Loucy (cell line): ENCODE results near the gene PLA2G2C.
A peak's percentile ranks its signal among the peaks of the same experiment; 100 is the strongest.

ENCODE experiments used
- H2AFZ ChIP-seq: fragments of 200-600 bp; sonication (generic); 2 replicates; pipeline ENCODE4 v1.6.0; 2016; ENCODE audit warnings: antibody characterized with exemption, mild to moderate bottlenecking, low read length, moderate library complexity
- H3F3A ChIP-seq: fragments of 200-600 bp; 2 replicates; pipeline ENCODE4 v1.6.0; 2016; ENCODE audit warnings: antibody characterized with exemption, low read depth, mild to moderate bottlenecking
- H3K27me3 ChIP-seq: fragments of 200-600 bp; sonication (generic); 2 replicates; pipeline ENCODE4 v1.6.1; 2014; ENCODE audit warnings: low read length, mild to moderate bottlenecking; ENCODE audit not compliant: insufficient read depth, poor library complexity, severe bottlenecking
- H3K36me3 ChIP-seq: fragments of 200-600 bp; sonication (generic); 2 replicates; pipeline ENCODE4 v1.6.1; 2016; ENCODE audit warnings: low read length; ENCODE audit not compliant: insufficient read depth
- H3K4me1 ChIP-seq: fragments of 200-600 bp; sonication (generic); 2 replicates; pipeline ENCODE4 v1.5.1; 2014; ENCODE audit warnings: low read length, mild to moderate bottlenecking; ENCODE audit not compliant: insufficient read depth, poor library complexity, severe bottlenecking
- H3K4me2 ChIP-seq: fragments of 200-600 bp; sonication (generic); 2 replicates; pipeline ENCODE4 v1.6.0; 2014; ENCODE audit warnings: antibody characterized with exemption, low read length, low read depth, mild to moderate bottlenecking; ENCODE audit not compliant: poor library complexity, severe bottlenecking
- H3K4me3 ChIP-seq: fragments of 200-600 bp; sonication (generic); 2 replicates; pipeline ENCODE4 v1.5.1; 2014; ENCODE audit warnings: low read length, mild to moderate bottlenecking, mixed read lengths; ENCODE audit not compliant: poor library complexity, severe bottlenecking
- H3K79me2 ChIP-seq: fragments of 200-600 bp; sonication (generic); 2 replicates; pipeline ENCODE4 v1.6.1; 2014; ENCODE audit warnings: low read length; ENCODE audit not compliant: insufficient read depth
- H3K9ac ChIP-seq: fragments of 200-600 bp; sonication (generic); 2 replicates; pipeline ENCODE4 v1.6.0; 2014; ENCODE audit warnings: mild to moderate bottlenecking, low read depth, low read length, moderate library complexity; ENCODE audit not compliant: poor library complexity, severe bottlenecking
- H3K9me2 ChIP-seq: fragments of 200-600 bp; sonication (generic); replicated peaks from 2 replicates; pipeline ENCODE4 v1.6.1; 2016; ENCODE audit warnings: low read depth, low read length, mixed read lengths
- H3K9me3 ChIP-seq: fragments of 200-600 bp; sonication (generic); 2 replicates; pipeline ENCODE4 v1.6.1; 2014; ENCODE audit warnings: mild to moderate bottlenecking, antibody characterized with exemption, low read length, low read depth; ENCODE audit not compliant: insufficient read depth
- H4K20me1 ChIP-seq: fragments of 200-600 bp; sonication (generic); 2 replicates; pipeline ENCODE4 v1.6.0; 2014; ENCODE audit warnings: antibody characterized with exemption, low read length, mild to moderate bottlenecking; ENCODE audit not compliant: insufficient read depth, poor library complexity, severe bottlenecking
- EZH2phosphoT487 ChIP-seq: fragments of 200-600 bp; IDR thresholded peaks from 2 replicates; pipeline ENCODE4 v1.6.1; 2018; ENCODE audit warnings: antibody characterized with exemption, mild to moderate bottlenecking, moderate library complexity, borderline replicate concordance
- TF ChIP-seq, protein P1 (sequence below): fragments of 200-600 bp; sonication (generic); conservative IDR thresholded peaks from 2 replicates; pipeline ENCODE4 v1.5.1; 2014; ENCODE audit warnings: mild to moderate bottlenecking, antibody characterized with exemption, low read length

The PLA2G2C gene

DNA sequence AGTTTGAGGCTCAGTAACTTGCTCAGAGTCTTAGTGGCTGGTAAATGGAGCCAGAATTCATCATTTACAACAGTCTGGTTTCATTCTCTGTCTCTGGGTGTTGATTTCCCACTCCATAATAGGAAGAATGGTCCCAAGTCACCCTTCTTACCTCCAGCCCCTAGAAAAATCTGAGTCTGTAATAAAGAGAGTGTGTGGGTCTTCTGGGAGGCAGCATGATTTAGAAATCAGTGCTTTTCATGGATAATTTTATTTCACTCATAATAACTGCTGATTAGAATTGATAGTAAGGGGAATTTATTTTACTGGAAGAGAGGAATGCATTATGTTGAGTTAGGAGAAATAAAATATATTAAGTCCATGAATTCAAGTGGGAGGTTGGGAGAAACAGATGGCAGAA lies 69.1 kb downstream of the PLA2G2C start:
- no peaks in the 10 kb centered on the region for H3K36me3 ChIP-seq
- H3K9ac ChIP-seq, result no peak overlapping the region
- no peak overlapping the region for H2AFZ ChIP-seq
- no peaks in the 10 kb centered on the region for H3K79me2 ChIP-seq
- H3F3A ChIP-seq, result no peaks in the 10 kb centered on the region
- no peaks in the 10 kb centered on the region for H3K27me3 ChIP-seq
- H3K4me1 ChIP-seq, result no peaks in the 10 kb centered on the region
- no peak overlapping the region for H3K4me2 ChIP-seq
- H3K9me2 ChIP-seq, result no peaks in the 10 kb centered on the region
- no peaks in the 10 kb centered on the region for H4K20me1 ChIP-seq
- H3K9me3 ChIP-seq, result no peaks in the 10 kb centered on the region
- TF ChIP-seq EZH2phosphoT487, result no peak
- TF ChIP-seq, protein P1, sequence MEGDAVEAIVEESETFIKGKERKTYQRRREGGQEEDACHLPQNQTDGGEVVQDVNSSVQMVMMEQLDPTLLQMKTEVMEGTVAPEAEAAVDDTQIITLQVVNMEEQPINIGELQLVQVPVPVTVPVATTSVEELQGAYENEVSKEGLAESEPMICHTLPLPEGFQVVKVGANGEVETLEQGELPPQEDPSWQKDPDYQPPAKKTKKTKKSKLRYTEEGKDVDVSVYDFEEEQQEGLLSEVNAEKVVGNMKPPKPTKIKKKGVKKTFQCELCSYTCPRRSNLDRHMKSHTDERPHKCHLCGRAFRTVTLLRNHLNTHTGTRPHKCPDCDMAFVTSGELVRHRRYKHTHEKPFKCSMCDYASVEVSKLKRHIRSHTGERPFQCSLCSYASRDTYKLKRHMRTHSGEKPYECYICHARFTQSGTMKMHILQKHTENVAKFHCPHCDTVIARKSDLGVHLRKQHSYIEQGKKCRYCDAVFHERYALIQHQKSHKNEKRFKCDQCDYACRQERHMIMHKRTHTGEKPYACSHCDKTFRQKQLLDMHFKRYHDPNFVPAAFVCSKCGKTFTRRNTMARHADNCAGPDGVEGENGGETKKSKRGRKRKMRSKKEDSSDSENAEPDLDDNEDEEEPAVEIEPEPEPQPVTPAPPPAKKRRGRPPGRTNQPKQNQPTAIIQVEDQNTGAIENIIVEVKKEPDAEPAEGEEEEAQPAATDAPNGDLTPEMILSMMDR, result no peak
- H3K4me3 ChIP-seq, result no peak overlapping the region

DNA sequence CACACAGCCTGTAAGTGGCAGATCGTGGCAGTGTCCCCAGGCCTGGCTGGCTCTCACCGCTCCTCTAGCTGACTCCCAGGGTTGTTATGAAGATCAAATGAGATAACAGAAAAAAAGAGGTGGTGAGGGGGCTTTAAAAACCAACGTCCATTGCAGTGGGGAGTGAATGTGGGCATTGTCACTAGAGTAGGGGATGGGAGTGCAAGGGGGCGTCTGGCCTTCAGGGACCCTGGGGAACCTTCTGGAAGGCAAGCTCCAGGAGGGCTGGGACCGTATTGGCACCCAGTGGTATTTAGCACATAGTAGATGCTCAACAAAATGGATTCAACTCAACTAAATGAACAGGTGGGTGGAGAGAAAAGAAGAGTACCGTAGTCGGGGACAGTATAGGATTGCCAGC lies 70.4 kb downstream of the PLA2G2C start:
- Histone ChIP-seq H3K79me2 (no peaks in the 10 kb centered on the region), H3K36me3 (no peaks in the 10 kb centered on the region), H3K4me2 (no peak overlapping the region), H3K9me3 (no peaks in the 10 kb centered on the region), H4K20me1 (no peaks in the 10 kb centered on the region), H2AFZ (no peak overlapping the region), H3K4me1 (no peaks in the 10 kb centered on the region), H3K4me3 (no peak overlapping the region), H3K9me2 (no peaks in the 10 kb centered on the region), H3K9ac (no peak overlapping the region), H3F3A (no peaks in the 10 kb centered on the region), H3K27me3 (no peaks in the 10 kb centered on the region)
- TF ChIP-seq, protein P1, result no peak
- TF ChIP-seq EZH2phosphoT487, result no peak

DNA sequence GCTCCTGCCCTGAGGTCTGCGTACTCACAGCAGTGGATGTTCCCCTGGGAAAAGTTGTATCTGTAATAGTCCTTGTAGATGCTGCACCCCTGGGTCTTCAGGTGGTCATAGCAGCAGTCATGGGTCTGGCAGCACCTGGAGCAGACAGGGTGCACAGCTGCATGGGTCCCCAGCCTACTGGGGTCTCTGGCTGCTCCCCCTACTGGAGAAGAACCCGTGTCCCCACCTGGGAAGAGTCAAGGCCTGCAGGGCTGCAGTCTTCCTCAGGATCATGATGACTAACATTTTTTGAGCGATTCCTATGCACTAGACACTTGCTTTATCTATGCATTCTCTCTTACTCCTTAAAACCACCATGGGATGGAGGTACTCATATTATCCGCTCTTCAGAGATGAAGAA lies 70.8 kb downstream of the PLA2G2C start:
- no peaks in the 10 kb centered on the region for H3K9me2 ChIP-seq
- no peak overlapping the region for H3K4me3 ChIP-seq
- no peaks in the 10 kb centered on the region for H3K9me3 ChIP-seq
- H3K27me3 ChIP-seq, result no peaks in the 10 kb centered on the region
- H3K9ac ChIP-seq, result no peak overlapping the region
- no peaks in the 10 kb centered on the region for H3K36me3 ChIP-seq
- TF ChIP-seq, protein P1, result peak; percentile 37; the same call in 1 of the 2 replicates
- TF ChIP-seq EZH2phosphoT487, result no peak
- H2AFZ ChIP-seq, result no peak overlapping the region
- H4K20me1 ChIP-seq, result no peaks in the 10 kb centered on the region
- no peak overlapping the region for H3K4me2 ChIP-seq
- H3K79me2 ChIP-seq, result no peaks in the 10 kb centered on the region
- no peaks in the 10 kb centered on the region for H3F3A ChIP-seq
- H3K4me1 ChIP-seq, result no peaks in the 10 kb centered on the region
